Right lobe of liver (tissue), 6 donors: ENCODE data around the gene SPRR2A. TPM values are rescaled to one million over a fixed set of nuclear protein-coding genes. Genes with fewer than 3 reads are reported as not detected.
"Not testable (repeated sequence)": the region's sequence is repeated elsewhere in the genome, so short reads cannot be mapped to it uniquely, and the experiment has no call there.

Experiments used
- ATAC-seq, 4 donors: fragments of 200-7000 bp; cut with Tn5 transposase; one replicate each; pipeline ENCODE4 v1.9.1; 2020; ENCODE audit warnings: mild to moderate bottlenecking in 4 of 4, moderate library complexity in 4 of 4
- DNase-seq, 3 donors: peaks; one replicate each; pipeline ENCODE4 v3.0.0-alpha.2; 2020
- H3K27ac ChIP-seq, 3 donors: fragments of 200-600 bp; one replicate each; pipeline ENCODE4 v1.8.0; 2022
- H3K27me3 ChIP-seq, 2 donors: fragments of 200-600 bp; one replicate each; pipeline ENCODE4 v1.8.0; 2022
- H3K36me3 ChIP-seq, 4 donors: fragments of 200-600 bp; sonication (generic) in 1 of 4; one replicate each; pipeline versions ENCODE4 v1.5.1 to v1.8.0; 2017 to 2022; ENCODE audit warnings: control low read depth in 1 of 4
- H3K4me1 ChIP-seq, 4 donors: fragments of 200-600 bp; sonication (generic) in 1 of 4; one replicate each; pipeline versions ENCODE4 v1.5.1 to v1.8.0; 2017 to 2022; ENCODE audit warnings: control low read depth in 1 of 4
- H3K4me3 ChIP-seq, 3 donors: fragments of 200-600 bp; one replicate each; pipeline ENCODE4 v1.8.0; 2022
- H3K9me3 ChIP-seq, 4 donors: fragments of 200-600 bp; sonication (generic) in 1 of 4; one replicate each; pipeline versions ENCODE4 v1.5.1 to v1.8.0; 2017 to 2022; ENCODE audit warnings: control low read depth in 1 of 4
- POLR2A ChIP-seq: fragments of 450-650 bp; IDR thresholded peaks from one replicate; pipeline ENCODE4 v1.6.1; 2017; ENCODE audit warnings: antibody characterized with exemption, mild to moderate bottlenecking
- WGBS: methylation state at CpG from one replicate; pipeline ENCODE4 v1.1.6; 2018; ENCODE audit warnings: low coverage, low lambda C conversion rate; ENCODE audit not compliant: insufficient coverage; ENCODE audit errors: missing lambda C conversion rate; 5-methylcytosine and 5-hydroxymethylcytosine counted together
- intact Hi-C, 2 donors: fragments of 100-400 bp; cut with DNase I; formaldehyde crosslinking; loops; one replicate each; pipeline versions ENCODE4 v1.11.2 to v1.14.1; 2022
- total RNA-seq, 6 experiments: library from RNA; depleted of rRNA in 2 of 6; stranded (reverse); fragments of >200 nt in 2 of 6; fragmentation: NEBNext Ultra II Directional in 3 of 6; extraction: Animal tissue kit (Norgen Biotek cat#: 25700) in 3 of 6; gene quantifications; one replicate each; pipeline versions ENCODE4 v1.1.0 to v1.2.4, GENCODE V29; 2016 to 2023
- TF ChIP-seq, protein P1 (sequence below), 4 donors: fragments of 200-600 bp in 3 of 4; fragments of 450-650 bp in 1 of 4; IDR thresholded peaks; one replicate each; pipeline versions ENCODE4 v1.5.1 to v1.8.0; 2016 to 2022; ENCODE audit warnings: antibody characterized with exemption in 4 of 4, mild to moderate bottlenecking in 2 of 4
- donor health status: DM: no; HTN: yes; CAD: no.
- donor health status: DM: no; HTN: no; CAD: no.
- donor health status: DM: no; HTN: no; CAD: no.
- donor health status: DM: no; HTN: yes; CAD: no.
- donor health status: DM: no; HTN: yes; CAD: no.

The SPRR2A gene
- total RNA-seq, 6 experiments from 2014 or later = 0.40 TPM; not detected in 5

GRCh38 chr1:153070243-153070642, 12.9 kb upstream of the SPRR2A start:
- Histone ChIP-seq H3K36me3 (no peaks in the 10 kb centered on the region), H3K27ac (no peak overlapping the region), H3K4me1 (no peaks in the 10 kb centered on the region), H3K27me3 (no peaks in the 10 kb centered on the region), H3K9me3 (no peaks in the 10 kb centered on the region), H3K4me3 (no peak overlapping the region)
- WGBS = 36% methylated on average over 2 of the region's 2 CpGs
- TF ChIP-seq POLR2A = no peak
- TF ChIP-seq, protein P1, sequence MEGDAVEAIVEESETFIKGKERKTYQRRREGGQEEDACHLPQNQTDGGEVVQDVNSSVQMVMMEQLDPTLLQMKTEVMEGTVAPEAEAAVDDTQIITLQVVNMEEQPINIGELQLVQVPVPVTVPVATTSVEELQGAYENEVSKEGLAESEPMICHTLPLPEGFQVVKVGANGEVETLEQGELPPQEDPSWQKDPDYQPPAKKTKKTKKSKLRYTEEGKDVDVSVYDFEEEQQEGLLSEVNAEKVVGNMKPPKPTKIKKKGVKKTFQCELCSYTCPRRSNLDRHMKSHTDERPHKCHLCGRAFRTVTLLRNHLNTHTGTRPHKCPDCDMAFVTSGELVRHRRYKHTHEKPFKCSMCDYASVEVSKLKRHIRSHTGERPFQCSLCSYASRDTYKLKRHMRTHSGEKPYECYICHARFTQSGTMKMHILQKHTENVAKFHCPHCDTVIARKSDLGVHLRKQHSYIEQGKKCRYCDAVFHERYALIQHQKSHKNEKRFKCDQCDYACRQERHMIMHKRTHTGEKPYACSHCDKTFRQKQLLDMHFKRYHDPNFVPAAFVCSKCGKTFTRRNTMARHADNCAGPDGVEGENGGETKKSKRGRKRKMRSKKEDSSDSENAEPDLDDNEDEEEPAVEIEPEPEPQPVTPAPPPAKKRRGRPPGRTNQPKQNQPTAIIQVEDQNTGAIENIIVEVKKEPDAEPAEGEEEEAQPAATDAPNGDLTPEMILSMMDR (IDR thresholded peaks at IDR 0.05) = no peak
- ATAC-seq (no peak), DNase-seq (no peak)
- intact Hi-C loops = no loop called here

DNA sequence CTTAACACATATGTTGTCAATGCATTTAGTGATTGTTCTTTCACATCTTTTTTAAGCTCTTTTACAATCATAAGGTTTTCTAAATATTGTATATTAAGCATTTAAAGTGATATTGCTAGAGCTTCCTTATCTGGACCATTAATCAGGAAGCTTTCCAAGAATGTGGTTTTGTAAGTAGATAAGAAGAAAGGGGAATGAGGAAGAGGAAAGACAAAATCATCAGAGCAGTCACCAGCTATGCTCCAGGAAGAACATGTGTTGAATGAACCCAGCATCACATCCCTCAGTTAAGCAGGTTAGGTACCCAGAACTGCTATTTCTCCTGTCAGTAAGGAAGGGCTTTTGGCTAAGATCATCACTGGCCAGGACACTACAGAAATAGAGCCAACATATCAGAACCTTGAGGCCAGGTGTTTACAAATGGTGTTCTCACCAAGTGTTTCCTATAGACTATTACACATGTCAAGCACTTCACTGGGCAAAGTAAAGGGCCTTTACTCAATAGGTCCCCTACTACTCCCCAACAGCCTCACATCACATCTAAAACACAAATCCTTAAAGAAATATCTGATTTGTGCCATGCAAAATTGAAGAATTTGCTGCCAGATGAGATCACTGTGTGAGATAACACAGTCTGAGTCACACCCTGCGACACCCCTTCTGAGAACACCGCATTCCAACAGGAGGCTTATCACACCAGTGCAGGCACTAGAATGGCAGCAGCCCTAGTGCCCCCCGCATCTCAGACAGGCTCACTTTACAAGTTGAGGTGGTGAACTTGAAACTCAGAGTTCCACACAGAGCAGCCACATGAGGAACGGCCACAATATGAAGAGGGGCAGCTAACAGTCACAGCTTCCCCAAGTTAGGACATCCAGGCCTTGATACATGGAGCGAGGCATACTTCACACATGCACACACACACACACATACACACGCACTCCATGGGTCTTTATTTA, 1.8 kb upstream of the SPRR2A start:
- ATAC-seq (no peak), DNase-seq (no peak)
- no peak overlapping the region for H3K27ac ChIP-seq
- no peak for TF ChIP-seq POLR2A
- TF ChIP-seq, protein P1 (IDR thresholded peaks at IDR 0.05) = no peak
- no peak overlapping the region for H3K4me3 ChIP-seq
- no peaks in the 10 kb centered on the region for H3K9me3 ChIP-seq
- 40% methylated on average over 4 of the region's 6 CpGs for WGBS
- intact Hi-C loops = no loop called here
- no peaks in the 10 kb centered on the region for H3K36me3 ChIP-seq
- no peaks in the 10 kb centered on the region for H3K4me1 ChIP-seq
- no peaks in the 10 kb centered on the region for H3K27me3 ChIP-seq

DNA sequence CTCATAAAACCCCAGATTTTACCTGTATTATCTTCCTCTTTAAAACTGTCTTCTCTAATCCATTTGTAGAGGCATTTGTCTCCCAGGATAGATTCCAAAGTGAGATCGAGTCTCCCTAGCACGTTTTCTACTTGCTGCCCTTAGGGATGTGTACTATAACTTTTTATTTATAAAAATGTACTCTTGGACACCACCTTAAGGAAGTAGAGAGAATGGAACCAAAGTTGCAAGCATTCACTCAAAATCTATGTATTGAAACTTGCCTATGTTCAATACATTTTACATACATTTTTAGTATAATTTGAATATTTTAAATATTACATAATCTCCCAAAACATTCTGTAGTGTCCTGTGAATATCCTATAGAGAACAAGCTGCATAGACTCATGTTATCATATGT, 842 bp upstream of the SPRR2A start:
- H3K27me3 ChIP-seq = no peaks in the 10 kb centered on the region
- 45% methylated on average over 2 of the region's 2 CpGs for WGBS
- no peak overlapping the region for H3K4me3 ChIP-seq
- H3K9me3 ChIP-seq = no peaks in the 10 kb centered on the region
- no peaks in the 10 kb centered on the region for H3K4me1 ChIP-seq
- no peak for ATAC-seq
- intact Hi-C loops = no loop called here
- no peak overlapping the region for H3K27ac ChIP-seq
- TF ChIP-seq POLR2A = no peak
- TF ChIP-seq, protein P1 (IDR thresholded peaks at IDR 0.05) = no peak
- H3K36me3 ChIP-seq = no peaks in the 10 kb centered on the region
- DNase-seq = no peak

- H3K27me3 ChIP-seq, DNase-seq, H3K27ac ChIP-seq, H3K4me3 ChIP-seq, intact Hi-C loops, H3K4me1 ChIP-seq, ATAC-seq, H3K36me3 ChIP-seq, H3K9me3 ChIP-seq: not testable (repeated sequence)
- 47% methylated on average over 3 of the region's 3 CpGs for WGBS
These were observed 1.2 kb downstream of the SPRR2A start for GRCh38 chr1:153056111-153056510.

- TF ChIP-seq, protein P1 (IDR thresholded peaks at IDR 0.05) = no peak
- TF ChIP-seq POLR2A = no peak
- no CpG with 5 or more reads among the region's 2 CpGs for WGBS
- no peak overlapping the region for H3K4me3 ChIP-seq
- ATAC-seq (peak in 1 of 4 donors; percentile 20), DNase-seq (no peak)
- intact Hi-C loops = no loop called here
- H3K9me3 ChIP-seq = no peaks in the 10 kb centered on the region
- no peaks in the 10 kb centered on the region for H3K27me3 ChIP-seq
- no peaks in the 10 kb centered on the region for H3K36me3 ChIP-seq
- no peaks in the 10 kb centered on the region for H3K4me1 ChIP-seq
- no peak overlapping the region for H3K27ac ChIP-seq
These were observed 8.1 kb downstream of the SPRR2A start for GRCh38 chr1:153049211-153049610.
